ENCODE data around the gene MRPS18B. TPM values are rescaled to one million over a fixed set of nuclear protein-coding genes. Genes with fewer than 3 reads are reported as not detected.
A peak's percentile ranks its signal among the peaks of the same experiment; 100 is the strongest.

Gene MRPS18B
- total and polyA plus RNA-seq, 2 of the 13 experiments (the other 11 are each of a cell fraction or from before 2014, with no cell fraction given) = 125 to 131 TPM

DNA sequence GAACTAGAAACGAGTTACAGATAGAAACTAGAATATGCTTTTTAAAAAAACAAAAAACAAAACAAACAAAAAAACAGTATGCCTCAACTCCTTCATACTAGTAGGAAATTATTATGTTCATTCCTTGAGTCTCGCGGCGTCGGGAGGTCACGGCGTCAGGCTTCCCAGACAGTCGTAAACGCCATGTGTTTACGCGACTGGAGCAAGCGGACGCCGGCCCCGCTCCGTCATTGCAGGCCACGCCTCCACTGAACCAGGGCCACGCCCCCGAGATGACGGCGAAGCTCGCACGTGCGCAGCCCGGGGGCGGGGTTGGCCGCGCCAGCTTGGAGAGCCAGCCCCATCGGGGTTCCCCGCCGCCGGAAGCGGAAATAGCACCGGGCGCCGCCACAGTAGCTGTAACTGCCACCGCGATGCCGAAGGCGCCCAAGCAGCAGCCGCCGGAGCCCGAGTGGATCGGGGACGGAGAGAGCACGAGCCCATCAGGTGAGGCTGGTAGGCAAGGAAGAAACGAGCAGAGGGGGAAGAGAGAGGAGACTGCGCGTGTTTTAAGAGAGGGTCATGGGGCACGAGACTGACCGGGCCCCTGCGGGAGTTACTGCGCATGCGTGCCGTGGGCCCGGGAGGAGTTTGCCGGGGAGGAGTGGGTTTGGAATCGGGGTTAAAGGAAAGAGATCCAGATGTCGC is 46.4 kb upstream of the MRPS18B start, which contains the start of gene ABCF1 (continued):
- TF ChIP-seq HCFC1 (IDR thresholded peaks at IDR 0.05; ENCODE audit: low read depth, low read length) (peak; percentile 48), KDM1A (CRISPR knock-in tag; IDR thresholded peaks at IDR 0.05) (no peak), RAD21 (CRISPR knock-in tag; IDR thresholded peaks at IDR 0.05) (no peak), SRSF4 (IDR thresholded peaks at IDR 0.05; ENCODE audit: low read depth, low read length, poor library complexity, severe bottlenecking) (no peak), U2AF2 (IDR thresholded peaks at IDR 0.05; ENCODE audit: low read depth, low read length) (no peak), SATB2 (CRISPR knock-in tag; IDR thresholded peaks at IDR 0.05) (peak; percentile 88; the same call in 1 of the 2 replicates), ZNF678 (CRISPR knock-in tag; IDR thresholded peaks at IDR 0.05) (peak; percentile 99), ZNF768 (CRISPR knock-in tag; IDR thresholded peaks at IDR 0.05) (peak; percentile 70; the same call in 1 of the 2 replicates), CC2D1A (CRISPR knock-in tag; IDR thresholded peaks at IDR 0.05) (peak; percentile 99), KDM6A (CRISPR knock-in tag; IDR thresholded peaks at IDR 0.05; ENCODE audit: low read depth) (peak; percentile 49; the same call in 1 of the 2 replicates), TOE1 (CRISPR knock-in tag; IDR thresholded peaks at IDR 0.05) (peak; percentile 86; the same call in 1 of the 2 replicates), ZNF510 (CRISPR knock-in tag; IDR thresholded peaks at IDR 0.05; ENCODE audit: low read depth) (peak; percentile 28; the same call in 1 of the 2 replicates), TEAD3 (CRISPR knock-in tag; optimal IDR thresholded peaks at IDR 0.05; ENCODE audit: borderline replicate concordance) (peak; percentile 85), ZNF616 (CRISPR knock-in tag; IDR thresholded peaks at IDR 0.05; ENCODE audit: low read depth) (peak; percentile 90), AHR (CRISPR knock-in tag; IDR thresholded peaks at IDR 0.05) (peak; percentile 98), MIER3 (CRISPR knock-in tag; IDR thresholded peaks at IDR 0.05; ENCODE audit: borderline replicate concordance) (0 out of 2 replicates have a peak, but pooled peaks have one; percentile 57), SNAI1 (CRISPR knock-in tag; IDR thresholded peaks at IDR 0.05; ENCODE audit: borderline replicate concordance) (peak; percentile 91), MEIS2 (CRISPR knock-in tag; IDR thresholded peaks at IDR 0.05) (peak; percentile 79; the same call in 1 of the 2 replicates)
- TF ChIP-seq, protein P1, sequence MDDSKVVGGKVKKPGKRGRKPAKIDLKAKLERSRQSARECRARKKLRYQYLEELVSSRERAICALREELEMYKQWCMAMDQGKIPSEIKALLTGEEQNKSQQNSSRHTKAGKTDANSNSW (CRISPR knock-in tag; IDR thresholded peaks at IDR 0.05; ENCODE audit: borderline replicate concordance) = peak; percentile 83; the same call in 1 of the 2 replicates
- TF ChIP-seq, protein P2, sequence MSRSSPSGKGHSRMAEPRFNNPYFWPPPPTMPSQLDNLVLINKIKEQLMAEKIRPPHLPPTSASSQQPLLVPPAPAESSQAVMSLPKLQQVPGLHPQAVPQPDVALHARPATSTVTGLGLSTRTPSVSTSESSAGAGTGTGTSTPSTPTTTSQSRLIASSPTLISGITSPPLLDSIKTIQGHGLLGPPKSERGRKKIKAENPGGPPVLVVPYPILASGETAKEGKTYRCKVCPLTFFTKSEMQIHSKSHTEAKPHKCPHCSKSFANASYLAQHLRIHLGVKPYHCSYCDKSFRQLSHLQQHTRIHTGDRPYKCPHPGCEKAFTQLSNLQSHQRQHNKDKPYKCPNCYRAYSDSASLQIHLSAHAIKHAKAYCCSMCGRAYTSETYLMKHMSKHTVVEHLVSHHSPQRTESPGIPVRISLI (CRISPR knock-in tag; IDR thresholded peaks at IDR 0.05; ENCODE audit: borderline replicate concordance) = peak; percentile 60; the same call in 1 of the 2 replicates
- TF ChIP-seq, protein P3, sequence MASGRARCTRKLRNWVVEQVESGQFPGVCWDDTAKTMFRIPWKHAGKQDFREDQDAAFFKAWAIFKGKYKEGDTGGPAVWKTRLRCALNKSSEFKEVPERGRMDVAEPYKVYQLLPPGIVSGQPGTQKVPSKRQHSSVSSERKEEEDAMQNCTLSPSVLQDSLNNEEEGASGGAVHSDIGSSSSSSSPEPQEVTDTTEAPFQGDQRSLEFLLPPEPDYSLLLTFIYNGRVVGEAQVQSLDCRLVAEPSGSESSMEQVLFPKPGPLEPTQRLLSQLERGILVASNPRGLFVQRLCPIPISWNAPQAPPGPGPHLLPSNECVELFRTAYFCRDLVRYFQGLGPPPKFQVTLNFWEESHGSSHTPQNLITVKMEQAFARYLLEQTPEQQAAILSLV (CRISPR knock-in tag; IDR thresholded peaks at IDR 0.05; ENCODE audit: borderline replicate concordance) = peak; percentile 96
- TF ChIP-seq, protein P4, sequence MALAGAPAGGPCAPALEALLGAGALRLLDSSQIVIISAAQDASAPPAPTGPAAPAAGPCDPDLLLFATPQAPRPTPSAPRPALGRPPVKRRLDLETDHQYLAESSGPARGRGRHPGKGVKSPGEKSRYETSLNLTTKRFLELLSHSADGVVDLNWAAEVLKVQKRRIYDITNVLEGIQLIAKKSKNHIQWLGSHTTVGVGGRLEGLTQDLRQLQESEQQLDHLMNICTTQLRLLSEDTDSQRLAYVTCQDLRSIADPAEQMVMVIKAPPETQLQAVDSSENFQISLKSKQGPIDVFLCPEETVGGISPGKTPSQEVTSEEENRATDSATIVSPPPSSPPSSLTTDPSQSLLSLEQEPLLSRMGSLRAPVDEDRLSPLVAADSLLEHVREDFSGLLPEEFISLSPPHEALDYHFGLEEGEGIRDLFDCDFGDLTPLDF (CRISPR knock-in tag; IDR thresholded peaks at IDR 0.05) = peak; percentile 85; the same call in 1 of the 2 replicates
- TF ChIP-seq, protein P5, sequence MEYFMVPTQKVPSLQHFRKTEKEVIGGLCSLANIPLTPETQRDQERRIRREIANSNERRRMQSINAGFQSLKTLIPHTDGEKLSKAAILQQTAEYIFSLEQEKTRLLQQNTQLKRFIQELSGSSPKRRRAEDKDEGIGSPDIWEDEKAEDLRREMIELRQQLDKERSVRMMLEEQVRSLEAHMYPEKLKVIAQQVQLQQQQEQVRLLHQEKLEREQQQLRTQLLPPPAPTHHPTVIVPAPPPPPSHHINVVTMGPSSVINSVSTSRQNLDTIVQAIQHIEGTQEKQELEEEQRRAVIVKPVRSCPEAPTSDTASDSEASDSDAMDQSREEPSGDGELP (IDR thresholded peaks at IDR 0.05; ENCODE audit: borderline replicate concordance, low read depth) = peak; percentile 73; the same call in 1 of the 2 replicates
- TF ChIP-seq, protein P6, sequence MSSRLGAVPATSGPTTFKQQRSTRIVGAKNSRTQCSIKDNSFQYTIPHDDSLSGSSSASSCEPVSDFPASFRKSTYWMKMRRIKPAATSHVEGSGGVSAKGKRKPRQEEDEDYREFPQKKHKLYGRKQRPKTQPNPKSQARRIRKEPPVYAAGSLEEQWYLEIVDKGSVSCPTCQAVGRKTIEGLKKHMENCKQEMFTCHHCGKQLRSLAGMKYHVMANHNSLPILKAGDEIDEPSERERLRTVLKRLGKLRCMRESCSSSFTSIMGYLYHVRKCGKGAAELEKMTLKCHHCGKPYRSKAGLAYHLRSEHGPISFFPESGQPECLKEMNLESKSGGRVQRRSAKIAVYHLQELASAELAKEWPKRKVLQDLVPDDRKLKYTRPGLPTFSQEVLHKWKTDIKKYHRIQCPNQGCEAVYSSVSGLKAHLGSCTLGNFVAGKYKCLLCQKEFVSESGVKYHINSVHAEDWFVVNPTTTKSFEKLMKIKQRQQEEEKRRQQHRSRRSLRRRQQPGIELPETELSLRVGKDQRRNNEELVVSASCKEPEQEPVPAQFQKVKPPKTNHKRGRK (CRISPR knock-in tag; IDR thresholded peaks at IDR 0.05) = 0 out of 2 replicates have a peak, but pooled peaks have one; percentile 44

Measured in HepG2 (cell line).